GM23338 (cell line): ENCODE measurements around the gene ADH5. TPM values are rescaled to one million over a fixed set of nuclear protein-coding genes. Genes with fewer than 3 reads are reported as not detected.

Experiments used
- ATAC-seq: fragments of 200-7000 bp; cut with Tn5 transposase; 3 replicates; pipeline ENCODE4 v1.9.1; 2020
- DNase-seq: peaks from one replicate; pipeline ENCODE4 v3.0.0-alpha.2; 2015; ENCODE audit warnings: low spot score
- H2AFZ ChIP-seq: fragments of 200-600 bp; sonication (generic); 2 replicates; pipeline ENCODE4 v1.8.0; 2016; ENCODE audit warnings: antibody characterized with exemption, mild to moderate bottlenecking, moderate library complexity
- H3F3A ChIP-seq: fragments of 200-600 bp; sonication (generic); replicated peaks from 2 replicates; pipeline ENCODE4 v1.8.0; 2017; ENCODE audit warnings: antibody characterized with exemption, mixed run types, low read depth
- H3K27ac ChIP-seq: fragments of 200-600 bp; sonication (generic); 2 replicates; pipeline ENCODE4 v1.6.1; 2016; ENCODE audit warnings: low read depth
- H3K27me3 ChIP-seq: fragments of 200-600 bp; sonication (generic); 2 replicates; pipeline ENCODE4 v1.8.0; 2016; ENCODE audit warnings: mild to moderate bottlenecking, mixed run types, moderate library complexity; ENCODE audit not compliant: insufficient read depth
- H3K36me3 ChIP-seq: fragments of 200-600 bp; sonication (generic); 2 replicates; pipeline ENCODE4 v1.8.0; 2016; ENCODE audit warnings: mild to moderate bottlenecking; ENCODE audit not compliant: insufficient read depth
- H3K4me1 ChIP-seq: fragments of 200-600 bp; sonication (generic); 2 replicates; pipeline ENCODE4 v1.8.0; 2016; ENCODE audit warnings: mild to moderate bottlenecking, moderate library complexity; ENCODE audit not compliant: insufficient read depth
- H3K4me2 ChIP-seq: fragments of 200-600 bp; sonication (generic); 2 replicates; pipeline ENCODE4 v1.7.1; 2017; ENCODE audit warnings: mixed run types
- H3K4me3 ChIP-seq: fragments of 200-600 bp; sonication (generic); 2 replicates; pipeline ENCODE4 v1.6.1; 2016; ENCODE audit warnings: mixed run types
- H3K79me2 ChIP-seq: fragments of 200-600 bp; sonication (generic); replicated peaks from 2 replicates; pipeline ENCODE4 v1.8.0; 2017; ENCODE audit warnings: mild to moderate bottlenecking; ENCODE audit not compliant: insufficient read depth
- H3K9me2 ChIP-seq: fragments of 200-600 bp; sonication (generic); 2 replicates; pipeline ENCODE4 v1.8.0; 2017; ENCODE audit not compliant: insufficient read depth
- H4K20me1 ChIP-seq: fragments of 200-600 bp; sonication (generic); replicated peaks from 2 replicates; pipeline ENCODE4 v1.8.0; 2017; ENCODE audit warnings: mild to moderate bottlenecking; ENCODE audit not compliant: insufficient read depth
- H3K27ac Mint-ChIP-seq: 2 replicates; pipeline ENCODE4 v1.8.0; 2020; ENCODE audit warnings: inconsistent platforms, mild to moderate bottlenecking, moderate library complexity, mixed read lengths
- H3K27me3 Mint-ChIP-seq: 3 replicates; pipeline ENCODE4 v1.8.0; 2022; ENCODE audit warnings: low read depth, mild to moderate bottlenecking, moderate library complexity, mixed read lengths, inconsistent platforms; ENCODE audit not compliant: insufficient read depth, poor library complexity
- H3K36me3 Mint-ChIP-seq: 3 replicates; pipeline ENCODE4 v1.8.0; 2021; ENCODE audit warnings: low read depth, mild to moderate bottlenecking, inconsistent platforms, moderate library complexity, mixed read lengths
- H3K4me1 Mint-ChIP-seq: 3 replicates; pipeline ENCODE4 v1.8.0; 2020; ENCODE audit warnings: mild to moderate bottlenecking, inconsistent platforms, mixed read lengths
- H3K4me3 Mint-ChIP-seq: 3 replicates; pipeline ENCODE4 v1.8.0; 2021; ENCODE audit warnings: moderate library complexity, mild to moderate bottlenecking, inconsistent platforms, mixed read lengths
- H3K9me3 Mint-ChIP-seq: 3 replicates; pipeline ENCODE4 v1.8.0; 2020; ENCODE audit warnings: moderate library complexity, mild to moderate bottlenecking, inconsistent platforms, mixed read lengths
- CREB1 ChIP-seq: fragments of 250-450 bp; sonication (Bioruptor Pico); IDR thresholded peaks from 2 replicates; pipeline ENCODE4 v1.5.0; 2020; ENCODE audit warnings: low read depth, mild to moderate bottlenecking, moderate library complexity
- CTCF ChIP-seq, 2 experiments: fragments of 200-600 bp in 1 of 2; sonication (generic) in 1 of 2; conservative IDR thresholded peaks; 2 replicates each; pipeline versions ENCODE4 v1.5.1 to v1.6.1; 2016 to 2017; ENCODE audit warnings: antibody characterized with exemption in 2 of 2, low read depth in 2 of 2, mild to moderate bottlenecking in 2 of 2, moderate library complexity in 1 of 2
- ETS1 ChIP-seq: IDR thresholded peaks from 2 replicates; pipeline ENCODE4 v1.6.1; 2016; ENCODE audit warnings: antibody characterized with exemption
- EZH2 ChIP-seq: fragments of 200-600 bp; sonication (generic); IDR thresholded peaks from one replicate; pipeline ENCODE4 v1.8.0; 2017; ENCODE audit warnings: antibody characterized with exemption, mild to moderate bottlenecking, low read depth; ENCODE audit not compliant: unreplicated experiment
- EZH2phosphoT487 ChIP-seq: fragments of 200-600 bp; sonication (generic); IDR thresholded peaks from one replicate; pipeline ENCODE4 v1.8.1; 2018; ENCODE audit warnings: antibody characterized with exemption; ENCODE audit not compliant: unreplicated experiment
- JUNB ChIP-seq: IDR thresholded peaks from one replicate; pipeline ENCODE4 v1.6.1; 2016; ENCODE audit warnings: antibody characterized with exemption; ENCODE audit not compliant: unreplicated experiment
- NANOG ChIP-seq: IDR thresholded peaks from 2 replicates; pipeline ENCODE4 v1.6.1; 2016; ENCODE audit warnings: antibody characterized with exemption, borderline replicate concordance
- POLR2AphosphoS5 ChIP-seq: IDR thresholded peaks from 2 replicates; pipeline ENCODE4 v1.6.1; 2016; ENCODE audit warnings: antibody characterized with exemption, low read depth
- REST ChIP-seq: IDR thresholded peaks from one replicate; pipeline ENCODE4 v1.6.1; 2018; ENCODE audit warnings: antibody characterized with exemption; ENCODE audit not compliant: unreplicated experiment
- STAT1 ChIP-seq: IDR thresholded peaks from one replicate; pipeline ENCODE4 v1.6.1; 2016; ENCODE audit warnings: antibody characterized with exemption; ENCODE audit not compliant: unreplicated experiment
- ZNF114 ChIP-seq: fragments of 250-450 bp; sonication (Bioruptor Pico); IDR thresholded peaks from 2 replicates; pipeline ENCODE4 v1.5.0; 2020; ENCODE audit warnings: mild to moderate bottlenecking, moderate library complexity
- ZNF331 ChIP-seq: fragments of 250-450 bp; sonication (Bioruptor Pico); IDR thresholded peaks from 2 replicates; pipeline ENCODE4 v1.5.0; 2020; ENCODE audit warnings: low read depth, mild to moderate bottlenecking, moderate library complexity
- polyA plus RNA-seq: library from polyadenylated mRNA; unstranded; fragments of >200 nt; fragmentation: Nextera tagmentation; extraction: Ambion mirVana; gene quantifications from 2 replicates; pipeline ENCODE4 v1.2.1, GENCODE V29; 2016
- total RNA-seq: library from RNA; depleted of rRNA; stranded (reverse); fragments of >200 nt; shearing (Covaris generic); gene quantifications from 2 replicates; pipeline ENCODE4 v1.2.3, GENCODE V29; 2014

Gene ADH5
- total and polyA plus RNA-seq, 2 experiments from 2014 or later: 224 to 250 TPM

- TF ChIP-seq CTCF (conservative IDR thresholded peaks at IDR 0.05; ENCODE audit: low read depth in 2 of 2): no peak
- no peak for TF ChIP-seq ZNF114 (CRISPR knock-in tag)
- no peak for TF ChIP-seq POLR2AphosphoS5
- TF ChIP-seq JUNB: no peak
- TF ChIP-seq STAT1: no peak
- TF ChIP-seq REST: no peak
- no peak for TF ChIP-seq EZH2phosphoT487
- TF ChIP-seq EZH2: no peak
- no peak for TF ChIP-seq NANOG
- TF ChIP-seq ZNF331 (CRISPR knock-in tag): no peak
- TF ChIP-seq CREB1: no peak
- TF ChIP-seq ETS1: no peak
Measured at GRCh38 chr4:99071159-99071558, 17.4 kb downstream of the ADH5 start (continued).

- H3K27me3 Mint-ChIP-seq: no peaks in the 10 kb centered on the region
- Histone ChIP-seq H3K27me3 (no peaks in the 10 kb centered on the region), H3K79me2 (no peaks in the 10 kb centered on the region), H3K4me1 (no peaks in the 10 kb centered on the region), H3K4me2 (no peak overlapping the region), H2AFZ (no peak overlapping the region), H4K20me1 (0 out of 2 replicates have a peak, but pooled peaks cover 13% of the 10 kb centered on the region), H3K4me3 (no peak overlapping the region), H3K9me2 (no peaks in the 10 kb centered on the region), H3K27ac (no peak overlapping the region), H3K36me3 (peaks cover 11% of the 10 kb centered on the region; the same call in 1 of the 2 replicates), H3F3A (peaks cover 7% of the 10 kb centered on the region; the same call in 1 of the 2 replicates)
- H3K4me1 Mint-ChIP-seq: no peaks in the 10 kb centered on the region
- no peak overlapping the region for H3K4me3 Mint-ChIP-seq
- DNase-seq: no peak
- ATAC-seq: no peak
- no peaks in the 10 kb centered on the region; the same call in 2 of the 3 replicates for H3K9me3 Mint-ChIP-seq
- H3K27ac Mint-ChIP-seq: no peak overlapping the region
- peaks cover 45% of the 10 kb centered on the region for H3K36me3 Mint-ChIP-seq
- TF ChIP-seq EZH2phosphoT487 (no peak), JUNB (no peak), ZNF331 (CRISPR knock-in tag) (no peak), REST (no peak), ZNF114 (CRISPR knock-in tag) (no peak), POLR2AphosphoS5 (no peak), EZH2 (no peak), CTCF (conservative IDR thresholded peaks at IDR 0.05; ENCODE audit: low read depth in 2 of 2) (no peak), ETS1 (no peak), CREB1 (no peak), STAT1 (no peak), NANOG (no peak)
Measured at GRCh38 chr4:99067617-99068016, 21.0 kb downstream of the ADH5 start.
